ENCODE data around the gene LYSMD1.

The LYSMD1 gene

GRCh38 chr1:151175041-151175741, 9.5 kb upstream of the LYSMD1 start:
- TF ChIP-seq CTCF (IDR thresholded peaks at IDR 0.05; ENCODE audit: extremely low read depth, insufficient read depth, missing control alignments) = no peak
- in situ Hi-C loops (cut with MboI; ENCODE audit: low pct_unique_long_range_greater_than_20kb, low sequenced_read_pairs, unreplicated experiment) = no loop called here
- DNase-seq (ENCODE audit: low spot score) = no peak

GRCh38 chr1:151171190-151171589, 5.5 kb upstream of the LYSMD1 start:
- in situ Hi-C loops (cut with MboI; ENCODE audit: low pct_unique_long_range_greater_than_20kb, low sequenced_read_pairs, unreplicated experiment) = no loop called here
- DNase-seq (ENCODE audit: low spot score) = no peak
- no peak for TF ChIP-seq CTCF (IDR thresholded peaks at IDR 0.05; ENCODE audit: extremely low read depth, insufficient read depth, missing control alignments)

- TF ChIP-seq CTCF (IDR thresholded peaks at IDR 0.05; ENCODE audit: extremely low read depth, insufficient read depth, missing control alignments) = no peak
- in situ Hi-C loops (cut with MboI; ENCODE audit: low pct_unique_long_range_greater_than_20kb, low sequenced_read_pairs, unreplicated experiment) = no loop called here
- no peak for DNase-seq (ENCODE audit: low spot score)
Measured at GRCh38 chr1:151167116-151167515, 1.4 kb upstream of the LYSMD1 start.

DNA sequence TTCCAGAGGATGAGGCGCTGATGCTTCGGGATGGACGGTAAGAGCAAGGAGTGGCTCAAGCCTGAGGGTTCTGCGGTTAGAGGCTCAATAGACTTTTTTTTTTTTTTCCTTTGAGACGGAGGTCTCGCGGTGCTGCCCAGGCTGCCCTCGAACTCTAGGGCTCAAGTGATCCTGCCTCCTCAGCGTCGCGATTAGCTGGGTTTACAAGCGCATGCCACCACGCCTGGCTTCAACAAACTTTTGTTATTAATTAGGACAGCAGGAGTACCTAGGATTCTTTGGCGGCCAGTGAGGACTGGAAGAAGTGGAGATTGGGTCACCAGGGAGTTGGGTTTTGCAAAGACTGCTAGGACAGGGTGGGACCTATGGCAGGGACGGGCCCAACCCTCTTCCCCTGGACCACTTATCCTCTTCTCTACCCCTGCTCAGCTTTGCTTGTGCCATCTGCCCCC, 829 bp upstream of the LYSMD1 start:
- in situ Hi-C loops (cut with MboI; ENCODE audit: low pct_unique_long_range_greater_than_20kb, low sequenced_read_pairs, unreplicated experiment) = no loop called here
- no peak for DNase-seq (ENCODE audit: low spot score)
- TF ChIP-seq CTCF (IDR thresholded peaks at IDR 0.05; ENCODE audit: extremely low read depth, insufficient read depth, missing control alignments) = no peak

- in situ Hi-C loops (cut with MboI; ENCODE audit: low pct_unique_long_range_greater_than_20kb, low sequenced_read_pairs, unreplicated experiment) = no loop called here
- no peak for DNase-seq (ENCODE audit: low spot score)
- TF ChIP-seq CTCF (IDR thresholded peaks at IDR 0.05; ENCODE audit: extremely low read depth, insufficient read depth, missing control alignments) = no peak
Measured at GRCh38 chr1:151165281-151165737, 393 bp downstream of the LYSMD1 start.

DNA sequence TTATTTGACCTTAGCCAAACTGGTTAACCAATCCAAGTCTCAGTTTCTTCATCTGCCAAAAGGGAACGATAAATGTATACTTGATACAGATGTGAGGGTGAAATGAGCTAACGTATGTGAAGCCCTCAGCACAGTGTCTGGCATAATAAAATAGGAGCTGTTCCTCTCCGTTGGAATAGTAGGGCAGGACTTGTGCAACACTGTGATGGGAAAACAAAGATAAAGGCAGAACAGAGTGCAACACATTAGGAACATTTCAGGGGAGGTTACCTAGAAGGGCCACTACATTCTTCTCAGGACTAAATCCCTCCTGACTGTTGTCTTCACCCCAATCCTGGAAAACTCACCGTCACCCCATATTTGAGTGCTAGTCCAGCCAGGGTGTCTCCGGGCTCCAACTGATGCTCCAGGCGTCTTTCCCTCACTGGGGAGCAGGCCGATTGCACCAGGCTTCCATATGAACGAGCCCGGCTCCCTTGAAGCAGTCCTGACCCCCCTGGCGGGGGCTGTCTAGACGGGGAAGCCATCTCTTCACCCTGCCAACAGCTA, 896 bp downstream of the LYSMD1 start:
- in situ Hi-C loops (cut with MboI; ENCODE audit: low pct_unique_long_range_greater_than_20kb, low sequenced_read_pairs, unreplicated experiment) = no loop called here
- no peak for TF ChIP-seq CTCF (IDR thresholded peaks at IDR 0.05; ENCODE audit: extremely low read depth, insufficient read depth, missing control alignments)
- no peak for DNase-seq (ENCODE audit: low spot score)
